Amniotic epithelial cell (primary cell): ENCODE data around the gene NUP50.

Source experiments
- DNase-seq: peaks from one replicate; pipeline ENCODE4 v3.0.0-alpha.2; 2010; ENCODE audit warnings: low read depth

Gene NUP50, protein sequence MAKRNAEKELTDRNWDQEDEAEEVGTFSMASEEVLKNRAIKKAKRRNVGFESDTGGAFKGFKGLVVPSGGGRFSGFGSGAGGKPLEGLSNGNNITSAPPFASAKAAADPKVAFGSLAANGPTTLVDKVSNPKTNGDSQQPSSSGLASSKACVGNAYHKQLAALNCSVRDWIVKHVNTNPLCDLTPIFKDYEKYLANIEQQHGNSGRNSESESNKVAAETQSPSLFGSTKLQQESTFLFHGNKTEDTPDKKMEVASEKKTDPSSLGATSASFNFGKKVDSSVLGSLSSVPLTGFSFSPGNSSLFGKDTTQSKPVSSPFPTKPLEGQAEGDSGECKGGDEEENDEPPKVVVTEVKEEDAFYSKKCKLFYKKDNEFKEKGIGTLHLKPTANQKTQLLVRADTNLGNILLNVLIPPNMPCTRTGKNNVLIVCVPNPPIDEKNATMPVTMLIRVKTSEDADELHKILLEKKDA

DNA sequence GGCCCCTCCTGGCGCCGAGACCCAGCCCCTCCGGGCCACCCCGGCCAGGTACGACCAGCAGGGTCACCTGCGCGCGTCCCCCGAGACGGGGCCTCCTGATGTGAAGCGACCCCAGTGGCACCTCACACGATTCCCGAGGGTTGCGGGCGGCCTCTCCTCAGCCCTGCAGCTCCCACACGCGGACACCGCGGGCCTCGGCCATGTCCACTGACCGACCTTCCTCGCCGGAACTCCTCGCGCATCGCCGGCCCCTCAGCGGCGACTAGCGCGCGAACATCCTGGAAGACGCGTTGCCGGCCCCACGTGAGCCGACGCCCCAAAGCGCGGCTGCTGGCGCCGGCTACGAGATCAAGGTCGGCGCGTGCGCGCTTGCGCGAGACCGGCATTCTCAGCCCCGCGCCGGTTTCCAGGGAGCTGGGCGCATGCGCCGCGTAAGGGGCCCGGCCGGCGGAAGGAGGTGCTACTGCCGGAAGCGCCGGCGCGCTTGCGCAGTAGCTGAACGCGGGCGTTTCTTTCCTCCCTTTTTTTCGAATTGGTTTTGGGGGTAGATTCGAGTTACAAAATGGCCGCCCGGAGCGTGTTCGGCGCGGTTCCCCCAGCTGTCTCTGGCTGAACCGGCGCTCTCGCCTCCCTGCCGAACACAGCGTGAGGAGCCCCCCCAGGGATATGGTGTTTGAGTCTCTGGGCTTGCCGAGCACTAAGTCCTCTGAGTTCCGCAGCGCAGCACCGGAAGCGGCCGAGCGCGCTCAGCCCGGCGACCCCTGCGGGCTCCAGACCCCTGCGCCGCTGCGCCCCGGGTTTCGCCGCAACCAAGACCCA is at the start of gene NUP50:
TSS of gene NUP50 (plus strand) at position 475 of the 819 bp plus-strand sequence. CDS start 4,253 bp downstream, outside the sequence.
- DNase-seq: peak; percentile 93

DNA sequence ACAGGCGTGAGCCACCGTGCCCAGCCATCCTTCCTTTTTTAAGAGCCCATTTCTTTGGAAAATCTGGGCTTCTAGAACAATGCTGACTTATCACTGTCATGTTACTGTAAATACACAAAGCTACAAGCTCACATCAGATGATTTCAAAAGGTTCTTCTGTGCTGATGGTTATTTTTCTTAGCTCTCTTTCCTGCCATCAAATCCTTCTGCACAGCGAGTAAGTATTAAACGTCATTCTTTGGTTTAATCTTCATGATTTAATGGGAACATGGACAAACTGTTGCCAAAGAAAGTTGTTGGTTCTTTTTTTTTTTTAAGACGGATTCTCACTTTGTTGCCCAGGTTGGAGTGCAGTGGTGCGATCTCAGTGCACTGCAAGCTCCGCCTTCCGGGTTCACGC is 43.3 kb upstream of the NUP50 start:
- DNase-seq: peak; percentile 52

DNA sequence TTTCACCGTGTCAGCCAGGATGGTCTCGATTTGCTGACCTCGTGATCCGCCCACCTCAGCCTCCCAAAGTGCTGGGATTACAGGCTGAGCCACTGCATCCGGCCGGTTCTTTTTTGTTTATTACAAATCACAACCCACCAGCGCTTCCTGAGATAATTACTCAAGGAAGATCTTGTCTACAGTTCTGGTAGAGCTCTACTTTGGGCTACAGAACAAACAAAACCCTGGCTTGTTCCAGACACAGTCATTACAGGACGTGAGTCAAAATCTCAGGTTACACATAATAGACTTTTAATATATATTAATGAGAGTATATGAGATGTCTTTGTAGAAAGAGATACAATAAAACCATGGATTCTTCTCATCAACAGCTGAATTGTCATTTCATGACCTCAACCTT is 42.8 kb upstream of the NUP50 start:
- peak; percentile 77 for DNase-seq

DNA sequence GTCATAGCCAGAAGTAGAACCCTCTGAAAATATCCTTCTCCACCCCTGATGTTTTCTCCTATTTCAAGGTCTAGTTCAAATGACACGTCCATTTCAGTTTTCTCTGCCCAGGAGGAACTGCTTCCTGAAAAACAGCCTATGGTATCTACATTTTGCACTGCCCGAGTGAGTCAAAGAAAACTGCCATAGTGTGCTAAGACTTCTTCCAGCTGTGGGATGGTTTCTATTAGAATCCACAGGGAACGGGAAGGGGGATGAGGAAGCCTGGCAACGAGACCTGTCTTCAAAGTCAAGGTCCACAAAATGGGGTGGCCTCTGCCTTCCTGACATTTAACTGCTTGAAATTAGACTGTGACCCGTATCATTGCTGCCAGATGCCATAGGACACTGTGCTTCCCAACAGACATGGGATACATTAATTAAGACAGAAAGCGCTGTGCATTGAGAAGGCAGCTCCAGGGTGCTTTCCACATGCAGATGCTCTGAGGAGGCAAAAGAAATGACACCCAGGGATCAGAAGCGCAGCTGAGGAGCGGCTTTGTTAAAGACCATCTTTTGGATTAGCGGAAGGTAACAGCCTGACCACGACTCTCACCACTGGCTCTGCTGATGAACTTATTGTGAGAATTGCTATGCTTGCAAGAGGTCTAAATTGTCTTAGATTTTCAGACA is 39.4 kb upstream of the NUP50 start:
- DNase-seq: no peak

DNA sequence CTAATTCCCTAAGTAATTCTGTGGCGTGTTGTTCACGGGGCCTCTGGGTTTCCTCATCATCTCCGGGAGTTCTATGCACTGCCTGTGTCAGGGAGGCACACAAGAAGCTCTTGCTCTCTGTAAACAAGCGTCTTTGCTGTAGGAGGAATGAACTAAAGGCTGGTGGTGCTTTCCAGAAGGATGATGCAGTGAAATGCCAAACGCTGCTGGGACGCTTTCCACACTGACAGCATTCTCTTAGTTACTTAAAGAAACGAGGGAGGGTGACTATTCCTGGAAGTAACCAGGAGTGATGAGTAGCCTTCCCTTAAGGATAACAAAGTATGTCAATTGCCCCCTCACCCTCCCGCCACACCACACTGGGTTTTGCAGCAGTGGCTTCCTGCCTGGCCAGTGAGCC is 38.5 kb upstream of the NUP50 start:
- peak; percentile 91 for DNase-seq

DNA sequence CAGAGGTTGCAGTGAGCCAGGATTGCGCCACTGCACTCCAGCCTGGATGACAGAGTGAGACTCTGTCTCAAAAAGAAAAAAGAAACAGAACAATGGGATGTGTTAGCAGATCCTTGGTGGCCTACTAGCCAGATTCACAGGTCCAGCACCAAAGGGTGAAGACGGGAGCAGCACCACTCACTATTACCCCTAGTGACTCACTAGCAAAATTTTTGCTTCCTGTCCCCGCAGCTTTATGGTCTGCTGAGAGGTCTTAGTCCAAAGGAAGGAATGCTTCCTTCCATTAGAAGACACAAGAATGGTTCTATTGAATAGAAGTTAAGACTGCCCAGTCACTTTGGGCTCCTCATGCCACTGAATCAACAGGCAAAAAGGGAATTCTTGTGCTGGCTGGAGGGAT is 35.9 kb upstream of the NUP50 start:
- DNase-seq: no peak

DNA sequence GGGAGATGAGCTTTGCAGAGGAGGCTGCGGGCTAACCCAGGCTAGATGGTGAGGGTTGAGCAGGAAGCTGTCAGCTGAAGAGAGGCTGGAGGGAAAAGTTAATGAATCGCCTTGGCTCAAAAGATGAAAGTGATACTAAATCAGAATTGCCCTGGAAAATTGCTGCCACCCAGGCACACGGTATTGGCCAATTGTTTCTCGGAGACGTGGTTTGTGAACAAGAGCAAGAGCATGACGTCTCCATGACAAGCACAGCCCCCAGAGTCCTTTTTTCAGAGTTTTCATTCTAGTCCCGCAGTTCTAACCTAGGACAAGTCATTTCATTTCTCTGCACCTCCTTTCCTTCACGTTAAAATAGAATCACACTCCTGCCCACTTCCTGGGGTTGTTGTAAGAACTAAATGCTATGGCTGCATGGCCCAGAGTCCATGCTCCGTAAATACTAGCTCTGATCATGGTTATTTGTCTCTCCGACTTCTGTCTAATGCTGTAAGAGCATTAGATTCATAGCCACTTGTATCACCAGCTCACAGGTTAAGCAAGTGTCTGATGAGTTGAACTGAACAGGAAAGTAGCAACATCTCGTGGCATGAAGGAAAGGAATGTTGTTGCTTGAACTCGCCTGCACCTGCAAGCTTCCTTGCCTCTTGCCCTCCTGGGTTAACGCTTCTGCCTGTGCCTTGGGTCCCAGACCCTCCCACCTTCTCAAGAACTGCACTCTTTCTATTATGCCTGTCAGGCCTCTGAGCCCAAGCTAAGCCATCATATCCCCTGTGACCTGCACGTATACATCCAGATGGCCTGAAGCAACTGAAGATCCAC is 33.8 kb upstream of the NUP50 start:
- DNase-seq: no peak

DNA sequence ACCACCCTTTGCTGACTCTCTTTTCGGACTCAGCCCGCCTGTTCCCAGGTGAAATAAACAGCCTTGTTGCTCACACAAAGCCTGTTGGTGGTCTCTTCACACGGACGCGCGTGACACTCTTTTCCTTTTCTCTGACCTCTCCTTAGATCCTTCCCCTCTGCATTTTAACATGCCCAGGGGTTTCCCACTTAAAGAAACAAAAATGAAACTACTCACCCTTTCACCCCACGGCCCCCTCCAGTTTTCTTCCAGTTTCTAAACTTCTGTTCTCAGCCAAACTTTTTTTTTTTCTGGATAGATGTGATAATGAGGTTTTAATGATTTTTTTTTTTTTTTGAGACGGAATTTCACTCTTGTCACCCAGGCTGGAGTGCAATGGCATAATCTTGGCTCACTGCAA is 32.8 kb upstream of the NUP50 start:
- no peak for DNase-seq

DNA sequence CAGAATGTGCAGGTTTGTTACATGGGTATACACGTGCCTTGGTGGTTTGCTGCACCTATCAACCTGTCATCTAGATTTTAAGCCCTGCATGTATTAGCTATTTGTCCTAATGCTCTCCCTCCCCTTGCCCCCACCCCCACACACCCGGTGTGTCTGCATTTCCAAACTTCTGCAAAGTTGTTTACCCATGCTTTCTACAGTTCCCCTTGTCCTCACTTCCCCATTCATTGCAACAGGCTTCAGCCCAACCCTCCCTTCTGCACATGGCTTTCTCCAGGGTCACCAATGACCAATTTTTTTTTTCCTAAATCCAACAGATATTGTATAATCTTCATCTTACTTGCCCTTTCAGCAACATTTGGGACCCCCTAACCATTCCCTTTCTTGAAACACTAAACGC is 32.0 kb upstream of the NUP50 start:
- DNase-seq: peak; percentile 42

DNA sequence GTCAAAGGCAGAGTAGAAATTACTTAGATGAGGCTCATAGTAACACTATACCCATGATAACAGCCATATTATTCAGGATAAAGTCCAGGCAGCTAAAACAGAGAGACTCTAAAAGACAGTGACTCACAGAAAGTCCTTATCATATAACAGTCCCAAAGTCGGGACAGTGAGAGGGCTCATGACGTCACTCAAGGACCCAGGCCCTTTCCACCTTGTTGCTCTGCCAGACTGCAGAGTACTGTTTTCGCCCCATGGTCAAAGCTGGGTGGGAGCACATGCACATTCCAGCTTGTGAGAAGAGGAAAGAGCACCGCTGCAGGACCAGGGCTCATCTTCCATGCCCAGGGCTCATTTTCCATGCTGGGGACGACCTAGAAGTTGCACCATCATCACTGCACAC is 29.4 kb upstream of the NUP50 start:
- DNase-seq: no peak

DNA sequence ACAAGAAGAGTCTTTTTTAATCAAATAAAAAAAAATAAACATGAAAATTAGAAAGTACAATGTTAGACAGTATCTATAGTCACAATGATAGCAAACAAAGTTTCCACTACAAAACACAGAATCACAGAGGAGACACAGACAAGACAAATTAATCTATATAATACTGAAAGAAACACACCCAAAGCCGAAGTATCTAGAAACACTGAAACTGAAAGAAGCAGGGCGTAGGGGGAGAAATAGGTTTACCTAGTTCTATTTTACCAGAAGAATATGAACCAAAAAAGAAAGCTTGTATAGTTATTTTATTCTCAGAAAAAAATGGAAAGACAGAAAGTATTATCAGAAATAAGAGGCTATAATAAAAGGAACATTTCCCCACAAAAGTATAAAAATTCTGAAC is 27.1 kb upstream of the NUP50 start:
- no peak for DNase-seq

DNA sequence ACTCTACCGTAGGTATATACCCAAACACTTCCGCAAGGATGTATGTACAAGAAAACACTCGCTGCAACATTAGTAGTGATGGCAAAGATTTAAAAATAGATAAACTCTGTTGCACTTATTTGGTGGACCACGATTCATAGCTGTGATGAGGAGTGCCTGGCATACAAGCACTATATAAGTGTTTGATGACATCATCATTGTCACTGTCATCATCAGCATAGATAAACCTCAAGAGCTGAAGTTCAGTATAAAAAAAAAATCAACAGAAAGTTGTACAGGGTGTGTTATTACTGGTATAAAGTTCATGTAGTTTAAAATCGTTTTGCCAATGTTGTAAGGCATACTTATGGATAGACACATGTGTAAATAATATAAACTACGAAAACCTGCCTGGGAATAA is 24.0 kb upstream of the NUP50 start:
- DNase-seq: no peak

DNA sequence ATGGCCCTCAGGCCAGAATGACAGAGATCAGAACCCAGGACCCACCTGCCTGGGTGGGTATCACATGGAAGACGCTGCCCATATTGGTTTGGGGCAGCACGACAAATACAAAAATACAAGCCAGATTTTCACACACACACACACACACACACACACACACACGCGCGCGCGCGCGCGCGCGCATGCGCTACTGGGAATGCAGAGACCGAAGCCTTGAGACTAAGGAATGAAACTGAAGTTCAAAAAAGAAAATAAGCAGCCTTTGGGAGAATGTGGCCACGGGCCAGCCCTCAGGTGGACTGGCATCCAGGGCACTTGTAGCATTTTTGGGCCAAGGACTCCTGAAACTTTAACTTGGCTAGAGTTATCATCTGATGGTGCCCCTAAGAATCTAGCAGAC is 21.3 kb upstream of the NUP50 start:
- no peak for DNase-seq

DNA sequence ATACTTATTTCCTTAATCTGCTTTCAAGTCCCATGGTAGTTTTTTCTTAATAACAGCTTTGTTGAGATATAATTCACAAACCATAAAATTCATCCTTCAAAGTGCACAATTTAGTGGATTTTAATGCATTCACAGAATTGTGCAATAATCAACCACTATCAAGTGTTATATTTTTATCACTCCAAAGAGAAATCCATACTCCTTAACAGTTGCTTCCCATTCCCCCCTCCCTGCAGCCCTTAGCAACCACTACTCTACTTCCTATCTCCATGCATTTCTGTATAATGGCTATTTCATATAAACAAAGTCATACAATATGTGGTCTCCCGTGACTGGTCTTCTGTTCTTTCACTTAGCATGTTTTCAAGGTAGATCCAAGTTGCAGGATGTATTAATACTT is 18.8 kb upstream of the NUP50 start:
- DNase-seq: no peak

DNA sequence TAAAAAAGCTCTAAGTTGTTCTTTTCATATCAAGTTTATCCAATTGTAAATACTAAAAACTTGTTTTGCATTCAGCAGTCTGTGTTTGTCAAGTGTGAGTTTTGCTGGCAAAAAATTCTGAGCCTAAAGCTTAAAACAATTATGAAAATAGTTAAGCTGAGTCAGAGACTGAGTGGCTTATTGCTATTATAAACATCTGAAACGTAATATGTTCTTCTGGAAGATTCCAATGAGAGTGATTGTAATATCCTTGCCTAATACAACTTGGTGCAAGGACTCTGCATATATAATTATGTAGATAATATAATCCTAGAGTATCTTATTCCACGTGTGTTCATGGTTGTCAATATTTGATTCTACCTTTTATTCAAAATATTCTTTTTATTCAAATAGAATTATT is 14.1 kb upstream of the NUP50 start:
- DNase-seq: peak; percentile 71

DNA sequence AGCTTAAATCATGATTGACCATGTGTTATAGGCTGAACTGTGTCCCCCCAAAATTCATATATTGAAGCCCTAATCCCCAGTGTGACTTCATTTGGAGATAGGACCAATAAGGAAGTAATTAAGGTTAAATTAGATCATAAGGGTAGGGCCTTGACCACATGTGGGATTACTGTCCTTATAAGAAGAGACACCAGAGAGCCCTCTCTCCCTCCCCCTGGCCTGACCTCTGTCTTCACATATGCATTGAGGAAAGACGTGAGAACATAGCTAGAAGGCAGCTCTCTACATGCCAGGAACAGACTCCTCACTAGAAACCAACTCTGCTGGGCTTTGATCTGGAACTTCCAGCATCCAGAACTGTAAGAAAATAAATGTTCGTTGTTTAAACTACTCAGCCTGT is 13.6 kb upstream of the NUP50 start:
- no peak for DNase-seq

DNA sequence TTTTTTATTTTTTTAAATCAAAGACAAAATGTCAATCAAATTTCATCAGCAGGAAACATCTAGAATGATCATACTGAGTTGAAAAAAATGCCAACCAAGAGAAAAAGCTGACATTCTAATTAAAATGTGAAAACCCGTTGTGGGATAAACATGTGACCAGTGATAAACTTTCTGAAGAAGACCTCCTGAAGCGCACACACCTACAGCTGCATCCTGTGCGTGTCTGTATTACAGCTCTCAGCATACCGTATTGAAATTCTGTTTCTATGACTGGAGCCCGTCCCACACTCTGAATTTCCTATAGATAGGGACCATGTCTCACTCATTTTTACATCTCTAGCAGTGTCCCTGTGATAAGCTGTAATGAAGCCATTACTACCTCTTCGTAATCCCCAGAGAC is 12.2 kb upstream of the NUP50 start:
- DNase-seq: no peak

DNA sequence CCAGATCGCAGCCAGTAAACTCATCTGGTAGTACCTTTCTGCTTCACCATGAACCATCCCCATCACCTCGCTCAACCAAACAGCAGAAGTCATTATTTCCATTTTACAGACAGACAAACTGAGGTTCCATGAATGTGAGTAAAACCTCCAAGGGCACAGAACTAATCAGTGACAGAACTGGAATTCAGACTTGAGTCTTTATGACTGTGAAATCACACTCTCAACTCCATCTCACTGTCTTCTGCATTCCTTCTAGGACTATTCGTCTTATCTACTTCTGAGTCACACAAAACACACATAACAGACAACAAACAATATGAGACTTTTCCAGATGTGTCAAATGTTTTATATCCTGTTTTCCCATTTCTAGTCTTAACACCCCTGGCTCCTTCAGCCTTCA is 9.3 kb upstream of the NUP50 start:
- peak; percentile 96 for DNase-seq

DNA sequence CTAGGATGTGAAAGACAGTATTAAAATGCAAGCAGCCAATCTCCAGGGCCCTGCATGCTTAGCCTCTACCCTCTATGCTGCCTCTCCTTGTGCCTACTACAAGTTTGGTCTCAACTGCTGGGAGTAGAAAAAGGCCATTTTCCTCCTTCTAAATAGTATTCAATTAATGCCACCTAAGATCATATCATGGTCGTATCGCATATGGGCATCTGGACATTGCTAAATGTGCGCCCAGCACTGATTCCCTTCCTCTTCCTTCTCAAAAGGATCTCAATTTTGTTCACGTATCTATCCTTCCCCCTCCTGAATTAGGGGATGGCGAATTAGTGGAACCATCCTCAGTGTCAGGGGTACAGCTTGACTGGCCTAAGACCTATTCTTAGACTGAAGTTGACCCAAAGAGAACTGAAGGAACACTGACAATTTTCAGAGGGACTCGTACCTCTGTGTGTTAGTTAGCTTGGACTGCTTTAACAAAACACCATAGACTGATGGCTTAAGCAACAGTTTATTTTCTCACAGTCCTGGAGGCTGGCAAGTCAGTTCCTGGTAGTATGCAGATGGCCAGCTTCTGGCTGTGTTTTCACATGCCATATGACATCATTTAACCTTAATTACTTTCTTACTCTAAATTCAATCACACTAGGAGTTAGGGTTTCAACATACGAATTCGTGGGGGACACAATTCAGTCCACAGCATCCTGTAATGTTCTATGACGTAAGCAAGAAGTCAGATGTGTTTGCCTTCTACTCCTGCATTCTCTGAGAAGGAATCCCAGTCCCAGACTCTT is 8.5 kb upstream of the NUP50 start:
- DNase-seq: peak; percentile 90

DNA sequence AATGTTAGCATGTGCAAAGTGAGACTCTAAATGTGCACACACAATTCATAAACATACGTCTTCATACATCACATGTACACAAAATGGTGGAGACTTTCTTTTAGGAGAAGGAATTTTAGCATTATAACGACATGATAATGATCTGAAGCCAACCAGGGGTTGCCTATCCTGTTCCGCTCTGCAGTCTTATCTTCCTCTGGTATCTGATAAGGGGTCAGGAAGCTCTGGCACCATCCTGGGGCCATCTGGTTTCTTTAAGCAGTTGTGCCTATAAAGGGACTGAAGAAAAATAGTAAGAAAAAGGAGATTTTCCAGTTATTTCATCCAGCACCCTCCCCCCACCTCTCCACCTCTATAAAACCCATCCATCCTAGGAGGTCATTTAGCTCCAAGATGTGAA is 5.8 kb upstream of the NUP50 start:
- DNase-seq: no peak
